ENCODE results near the gene BCL3. TPM values are rescaled to one million over a fixed set of nuclear protein-coding genes. Genes with fewer than 3 reads are reported as not detected.

Gene BCL3
- total RNA-seq, 4 donors from 2014 or later = 3.2 to 58.8 (median 11.9) TPM

DNA sequence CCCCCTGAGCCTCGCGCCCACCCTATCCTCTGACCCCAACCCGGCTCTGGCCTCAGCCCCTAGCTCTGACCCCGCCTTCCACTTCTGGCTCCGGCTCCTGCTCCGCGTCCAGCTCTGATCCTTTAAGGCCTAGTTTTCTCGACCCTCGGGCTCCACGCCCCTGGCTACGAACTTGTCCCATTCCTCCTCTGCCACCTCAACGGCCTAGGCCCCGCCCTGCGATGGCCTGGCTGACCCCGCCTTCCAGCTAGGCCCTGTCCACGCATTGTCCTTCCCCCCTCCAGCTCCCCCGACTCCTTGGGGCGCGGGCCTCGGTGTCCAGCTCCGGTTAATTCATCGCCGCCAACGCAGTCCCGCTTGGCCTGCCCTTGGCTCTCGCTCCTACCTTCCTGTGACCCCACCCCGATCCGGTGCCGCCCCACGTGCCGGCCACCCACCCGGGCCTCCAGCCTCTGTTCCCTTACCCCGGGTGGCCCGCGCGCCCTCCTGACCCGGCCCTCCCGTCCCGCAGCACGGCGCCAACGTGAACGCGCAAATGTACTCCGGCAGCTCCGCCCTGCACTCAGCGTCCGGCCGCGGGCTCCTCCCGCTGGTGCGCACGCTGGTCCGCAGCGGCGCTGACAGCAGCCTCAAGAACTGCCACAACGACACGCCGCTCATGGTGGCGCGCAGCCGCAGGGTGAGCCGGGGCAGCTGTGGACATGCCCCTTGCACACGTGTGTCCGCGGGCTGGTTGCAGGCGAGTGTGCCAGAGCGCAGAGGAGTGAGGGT is 9.4 kb downstream of the BCL3 start:
- intact Hi-C loops (cut with DNase I; ENCODE audit: low total_unique reads) = no loop called here
- TF ChIP-seq POLR2A (IDR thresholded peaks at IDR 0.05) = peak in 1 of 2 donors; percentile 19
- TF ChIP-seq, protein P1, sequence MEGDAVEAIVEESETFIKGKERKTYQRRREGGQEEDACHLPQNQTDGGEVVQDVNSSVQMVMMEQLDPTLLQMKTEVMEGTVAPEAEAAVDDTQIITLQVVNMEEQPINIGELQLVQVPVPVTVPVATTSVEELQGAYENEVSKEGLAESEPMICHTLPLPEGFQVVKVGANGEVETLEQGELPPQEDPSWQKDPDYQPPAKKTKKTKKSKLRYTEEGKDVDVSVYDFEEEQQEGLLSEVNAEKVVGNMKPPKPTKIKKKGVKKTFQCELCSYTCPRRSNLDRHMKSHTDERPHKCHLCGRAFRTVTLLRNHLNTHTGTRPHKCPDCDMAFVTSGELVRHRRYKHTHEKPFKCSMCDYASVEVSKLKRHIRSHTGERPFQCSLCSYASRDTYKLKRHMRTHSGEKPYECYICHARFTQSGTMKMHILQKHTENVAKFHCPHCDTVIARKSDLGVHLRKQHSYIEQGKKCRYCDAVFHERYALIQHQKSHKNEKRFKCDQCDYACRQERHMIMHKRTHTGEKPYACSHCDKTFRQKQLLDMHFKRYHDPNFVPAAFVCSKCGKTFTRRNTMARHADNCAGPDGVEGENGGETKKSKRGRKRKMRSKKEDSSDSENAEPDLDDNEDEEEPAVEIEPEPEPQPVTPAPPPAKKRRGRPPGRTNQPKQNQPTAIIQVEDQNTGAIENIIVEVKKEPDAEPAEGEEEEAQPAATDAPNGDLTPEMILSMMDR (IDR thresholded peaks at IDR 0.05) = peak; percentile 44 to 49 (median 48)
- peak; percentile 67 to 81 for DNase-seq
- H3K27me3 ChIP-seq = no peaks in the 10 kb centered on the region
- no peaks in the 10 kb centered on the region for H3K9me3 ChIP-seq
- no peaks in the 10 kb centered on the region for H3K36me3 ChIP-seq
- peaks cover 0 to 33% of the 10 kb centered on the region in 2 donors for H3K4me1 ChIP-seq
- peak overlapping the region; percentile 83 to 87 for H3K27ac ChIP-seq
- peak overlapping the region; percentile 35 to 36 for H3K4me3 ChIP-seq

GRCh38 chr19:44758596-44758995 is 10.1 kb downstream of the BCL3 start:
- H3K27ac ChIP-seq = peak overlapping the region; percentile 5 to 87
- peaks cover 0 to 33% of the 10 kb centered on the region in 2 donors for H3K4me1 ChIP-seq
- no peaks in the 10 kb centered on the region for H3K9me3 ChIP-seq
- peak in 1 of 2 donors; percentile 43 for DNase-seq
- intact Hi-C loops (cut with DNase I; ENCODE audit: low total_unique reads) = no loop called here
- peak overlapping the region in 1 of 2 donors; percentile 36 for H3K4me3 ChIP-seq
- H3K27me3 ChIP-seq = no peaks in the 10 kb centered on the region
- TF ChIP-seq, protein P1 (IDR thresholded peaks at IDR 0.05) = no peak
- no peak for TF ChIP-seq POLR2A (IDR thresholded peaks at IDR 0.05)
- no peaks in the 10 kb centered on the region for H3K36me3 ChIP-seq

GRCh38 chr19:44759083-44759804 is 10.7 kb downstream of the BCL3 start:
- peaks cover 0 to 32% of the 10 kb centered on the region in 2 donors for H3K4me1 ChIP-seq
- no peaks in the 10 kb centered on the region for H3K27me3 ChIP-seq
- intact Hi-C loops (cut with DNase I; ENCODE audit: low total_unique reads) = no loop called here
- no peak for DNase-seq
- H3K4me3 ChIP-seq = no peak overlapping the region
- TF ChIP-seq, protein P1 (IDR thresholded peaks at IDR 0.05) = no peak
- no peak for TF ChIP-seq POLR2A (IDR thresholded peaks at IDR 0.05)
- no peaks in the 10 kb centered on the region for H3K9me3 ChIP-seq
- peak overlapping the region; percentile 33 to 87 for H3K27ac ChIP-seq
- H3K36me3 ChIP-seq = no peaks in the 10 kb centered on the region

GRCh38 chr19:44762038-44762437 is 13.5 kb downstream of the BCL3 start:
- no peak for TF ChIP-seq POLR2A (IDR thresholded peaks at IDR 0.05)
- TF ChIP-seq, protein P1 (IDR thresholded peaks at IDR 0.05) = no peak
- Histone ChIP-seq H3K4me3 (no peak overlapping the region), H3K27me3 (no peaks in the 10 kb centered on the region), H3K27ac (no peak overlapping the region), H3K4me1 (peaks cover 0 to 7% of the 10 kb centered on the region in 2 donors), H3K9me3 (no peaks in the 10 kb centered on the region), H3K36me3 (no peaks in the 10 kb centered on the region)
- no peak for DNase-seq
- intact Hi-C loops (cut with DNase I; ENCODE audit: low total_unique reads) = no loop called here

All from uterus (tissue), 4 donors.